ENCODE data around the gene HOXA3.

- no peak for TF ChIP-seq CTCF (IDR thresholded peaks at IDR 0.05)
- TF ChIP-seq POLR2A (IDR thresholded peaks at IDR 0.05) = no peak
Observed at GRCh38 chr7:27066148-27066547, 86.2 kb downstream of the HOXA3 start.

All from esophagus squamous epithelium (tissue), 4 donors.